ENCODE measurements around the gene PBX2.

- TF ChIP-seq POLR2A (IDR thresholded peaks at IDR 0.05; ENCODE audit: low read length) (no peak), GATA1 (IDR thresholded peaks at IDR 0.05; ENCODE audit: low read depth, low read length) (no peak)
Observed at GRCh38 chr6:32220021-32220420, 30.0 kb upstream of the PBX2 start.

All from erythroblast (primary cell).